ENCODE data around the gene P2RX6.

GRCh38 chr22:21022955-21023614, 8.1 kb downstream of the P2RX6 start:
- no peak for TF ChIP-seq CTCF (IDR thresholded peaks at IDR 0.05)
- no peak for TF ChIP-seq POLR2A (IDR thresholded peaks at IDR 0.05)

Data from uterus (tissue), 2 donors.